Dermis blood vessel endothelial cell (primary cell): ENCODE data around the gene SLC43A1. TPM values are rescaled to one million over a fixed set of nuclear protein-coding genes. Genes with fewer than 3 reads are reported as not detected.

Source experiments
- DNase-seq: peaks from one replicate; pipeline ENCODE4 v3.0.0; 2010
- total RNA-seq: library from RNA; depleted of rRNA; stranded (reverse); fragments of >200 nt; gene quantifications from 2 replicates; pipeline ENCODE4 v1.2.3, GENCODE V29; 2014

The SLC43A1 gene
- total RNA-seq, 1 donor from 2014 or later = 16.7 TPM

GRCh38 chr11:57497303-57498247 lies 17.9 kb downstream of the SLC43A1 start:
- no peak for DNase-seq

- no peak for DNase-seq
Measured at GRCh38 chr11:57496109-57496820, 19.2 kb downstream of the SLC43A1 start.

GRCh38 chr11:57493507-57494503 lies 21.7 kb downstream of the SLC43A1 start:
- DNase-seq = peak; percentile 67

GRCh38 chr11:57491371-57492061 lies 24.0 kb downstream of the SLC43A1 start:
- DNase-seq = peak; percentile 68

- DNase-seq = no peak
Measured at GRCh38 chr11:57490456-57491248, 24.9 kb downstream of the SLC43A1 start.

GRCh38 chr11:57487920-57488659 lies 27.4 kb downstream of the SLC43A1 start:
- no peak for DNase-seq

- DNase-seq = no peak
Measured at GRCh38 chr11:57487021-57487778, 28.3 kb downstream of the SLC43A1 start.

- no peak for DNase-seq
Measured at GRCh38 chr11:57485217-57485990, 30.1 kb downstream of the SLC43A1 start.

GRCh38 chr11:57484141-57484710 lies 31.3 kb downstream of the SLC43A1 start:
- no peak for DNase-seq

- no peak for DNase-seq
Measured at GRCh38 chr11:57483562-57483918, 32.0 kb downstream of the SLC43A1 start.

GRCh38 chr11:57482782-57483561 lies 32.5 kb downstream of the SLC43A1 start:
- DNase-seq = peak; percentile 62

- no peak for DNase-seq
Measured at GRCh38 chr11:57481915-57482781, 33.4 kb downstream of the SLC43A1 start.

- no peak for DNase-seq
Measured at GRCh38 chr11:57481315-57481714, 34.2 kb downstream of the SLC43A1 start.

- DNase-seq = peak; percentile 71
Measured at GRCh38 chr11:57480409-57481137, 34.9 kb downstream of the SLC43A1 start.

GRCh38 chr11:57479911-57480310 lies 35.6 kb downstream of the SLC43A1 start:
- no peak for DNase-seq
